Caco-2 (cell line): ENCODE measurements around the gene STK11IP. TPM values are rescaled to one million over a fixed set of nuclear protein-coding genes. Genes with fewer than 3 reads are reported as not detected.

Experiments
- BruUV-seq: library from RNA; stranded (reverse); fragments of 400-500 nt; replicated peaks from 2 replicates; lab custom pipeline; 2021; lab: Mats Ljungman, UMichigan
- CTCF ChIA-PET: fragments of 300-600 bp; sonication (Branson Sonifier 250); formaldehyde crosslinking; loops from one replicate; lab custom pipeline; 2022; ENCODE audit warnings: antibody characterized with exemption; lab: Charles Lee
- POLR2A ChIA-PET: fragments of 300-600 bp; sonication (Branson Sonifier 250); formaldehyde crosslinking; loops from one replicate; lab custom pipeline; 2022; ENCODE audit warnings: antibody characterized with exemption; lab: Charles Lee
- DNase-seq, 2 experiments: peaks; one replicate each; pipeline versions ENCODE4 v3.0.0 to v3.0.0-alpha.2; 2020 to 2022
- H3K27me3 ChIP-seq: replicated peaks from 2 replicates; pipeline ENCODE4 v1.6.0; 2011; ENCODE audit warnings: low read length; ENCODE audit not compliant: control insufficient read depth, insufficient read depth
- H3K36me3 ChIP-seq: 2 replicates; pipeline ENCODE4 v1.5.1; 2011; ENCODE audit warnings: low read length; ENCODE audit not compliant: control insufficient read depth, insufficient read depth
- H3K4me1 ChIP-seq: fragments of 250-450 bp; sonication (Bioruptor Pico); 2 replicates; pipeline ENCODE4 v1.5.1; 2020; ENCODE audit warnings: mild to moderate bottlenecking
- H3K4me3 ChIP-seq: 2 replicates; pipeline ENCODE4 v1.5.1; 2011; ENCODE audit warnings: low read depth, mild to moderate bottlenecking, control low read depth, low read length
- H3K9me3 ChIP-seq: fragments of 250-450 bp; sonication (Bioruptor Pico); 2 replicates; pipeline ENCODE4 v1.5.1; 2020; ENCODE audit warnings: mild to moderate bottlenecking, moderate library complexity
- H3K27ac Mint-ChIP-seq: one replicate; pipeline ENCODE4 v1.8.0; 2022; ENCODE audit warnings: mixed read lengths; ENCODE audit not compliant: unreplicated experiment
- H3K27me3 Mint-ChIP-seq: one replicate; pipeline ENCODE4 v1.8.0; 2022; ENCODE audit warnings: mixed read lengths; ENCODE audit not compliant: insufficient read depth, unreplicated experiment
- H3K36me3 Mint-ChIP-seq: one replicate; pipeline ENCODE4 v1.8.0; 2022; ENCODE audit warnings: mild to moderate bottlenecking, mixed read lengths; ENCODE audit not compliant: insufficient read depth, unreplicated experiment
- H3K4me1 Mint-ChIP-seq: one replicate; pipeline ENCODE4 v1.8.0; 2022; ENCODE audit warnings: low read depth, mixed read lengths; ENCODE audit not compliant: unreplicated experiment
- H3K4me3 Mint-ChIP-seq: one replicate; pipeline ENCODE4 v1.8.0; 2022; ENCODE audit warnings: mild to moderate bottlenecking, moderate library complexity, mixed read lengths; ENCODE audit not compliant: unreplicated experiment
- H3K9me3 Mint-ChIP-seq: one replicate; pipeline ENCODE4 v1.8.0; 2022; ENCODE audit warnings: mixed read lengths; ENCODE audit not compliant: unreplicated experiment
- CTCF ChIP-seq, 2 experiments: fragments of 200-600 bp in 1 of 2; IDR thresholded peaks; 1 replicate in 1 of 2; 2 replicates in 1 of 2; pipeline versions ENCODE4 v1.5.1 to v1.8.0; 2011 to 2022; ENCODE audit warnings: antibody characterized with exemption in 1 of 2, control low read depth in 1 of 2, inconsistent platforms in 1 of 2, low read depth in 1 of 2, low read length in 1 of 2, mild to moderate bottlenecking in 1 of 2, moderate library complexity in 1 of 2; ENCODE audit not compliant: insufficient read depth in 1 of 2, severe bottlenecking in 1 of 2, unreplicated experiment in 1 of 2
- intact Hi-C: fragments of 100-400 bp; cut with micrococcal nuclease; formaldehyde crosslinking; loops from one replicate; pipeline ENCODE4 v1.10.0; 2022; ENCODE audit not compliant: unreplicated experiment
- total RNA-seq: library from RNA; stranded (reverse); gene quantifications from 2 replicates; pipeline ENCODE4 v1.2.3, GENCODE V29; 2022

STK11IP gene
- total RNA-seq, 1 experiment from 2014 or later = 21.7 TPM

- no peaks in the 10 kb centered on the region for H3K36me3 Mint-ChIP-seq
- no peaks in the 10 kb centered on the region for H3K9me3 Mint-ChIP-seq
- no TSS peak for BruUV-seq
- no peak overlapping the region for H3K4me3 Mint-ChIP-seq
- no peak overlapping the region for H3K27ac Mint-ChIP-seq
- ChIA-PET POLR2A (interaction anchor here (0.6 kb wide), 1 partner anchor 315 kb away, joined by 12 read pairs; no protein-coding TSS in a partner anchor), CTCF (no interaction called here)
- Histone ChIP-seq H3K4me3 (no peak overlapping the region), H3K4me1 (peaks cover under 1% of the 10 kb centered on the region; the same call in 1 of the 2 replicates), H3K9me3 (no peaks in the 10 kb centered on the region), H3K36me3 (no peaks in the 10 kb centered on the region; the same call in 1 of the 2 replicates), H3K27me3 (no peaks in the 10 kb centered on the region)
- no peak for DNase-seq
- no peak for TF ChIP-seq CTCF (IDR thresholded peaks at IDR 0.05; ENCODE audit: insufficient read depth in 1 of 2, low read depth in 1 of 2, low read length in 1 of 2, severe bottlenecking in 1 of 2, unreplicated experiment in 1 of 2)
- H3K27me3 Mint-ChIP-seq = no peaks in the 10 kb centered on the region
- intact Hi-C loops = no loop called here
- no peaks in the 10 kb centered on the region for H3K4me1 Mint-ChIP-seq
Observed at GRCh38 chr2:219603771-219604170, 6.1 kb downstream of the STK11IP start.

- ChIA-PET POLR2A (no interaction called here), CTCF (no interaction called here)
- Histone ChIP-seq H3K27me3 (no peaks in the 10 kb centered on the region), H3K4me3 (no peak overlapping the region), H3K9me3 (no peaks in the 10 kb centered on the region), H3K4me1 (no peaks in the 10 kb centered on the region), H3K36me3 (no peaks in the 10 kb centered on the region; the same call in 1 of the 2 replicates)
- no TSS peak for BruUV-seq
- Mint-ChIP-seq H3K27me3 (no peaks in the 10 kb centered on the region), H3K27ac (no peak overlapping the region), H3K9me3 (no peaks in the 10 kb centered on the region), H3K4me1 (no peaks in the 10 kb centered on the region), H3K36me3 (no peaks in the 10 kb centered on the region), H3K4me3 (no peak overlapping the region)
- DNase-seq = no peak
- no peak for TF ChIP-seq CTCF (IDR thresholded peaks at IDR 0.05; ENCODE audit: insufficient read depth in 1 of 2, low read depth in 1 of 2, low read length in 1 of 2, severe bottlenecking in 1 of 2, unreplicated experiment in 1 of 2)
- intact Hi-C loops = no loop called here
Observed at GRCh38 chr2:219605607-219605954, 7.9 kb downstream of the STK11IP start.

- no peaks in the 10 kb centered on the region for H3K9me3 ChIP-seq
- ChIA-PET CTCF (no interaction called here), POLR2A (no interaction called here)
- intact Hi-C loops = no loop called here
- no peaks in the 10 kb centered on the region for H3K9me3 Mint-ChIP-seq
- H3K27me3 Mint-ChIP-seq = no peaks in the 10 kb centered on the region
- no peak for DNase-seq
- no peaks in the 10 kb centered on the region for H3K36me3 Mint-ChIP-seq
- H3K27me3 ChIP-seq = no peaks in the 10 kb centered on the region
- TF ChIP-seq CTCF (IDR thresholded peaks at IDR 0.05; ENCODE audit: insufficient read depth in 1 of 2, low read depth in 1 of 2, low read length in 1 of 2, severe bottlenecking in 1 of 2, unreplicated experiment in 1 of 2) = no peak
- BruUV-seq = no TSS peak
- H3K4me1 ChIP-seq = no peaks in the 10 kb centered on the region
- H3K36me3 ChIP-seq = no peaks in the 10 kb centered on the region; the same call in 1 of the 2 replicates
- no peak overlapping the region for H3K27ac Mint-ChIP-seq
- no peak overlapping the region for H3K4me3 ChIP-seq
- H3K4me3 Mint-ChIP-seq = no peak overlapping the region
- H3K4me1 Mint-ChIP-seq = no peaks in the 10 kb centered on the region
Observed at GRCh38 chr2:219607931-219608330, 10.3 kb downstream of the STK11IP start.
